WI38 (cell line): ENCODE measurements around the gene LRRC28.

Source experiments
- H3K4me3 ChIP-seq: 2 replicates; pipeline ENCODE4 v1.5.1; 2011; ENCODE audit warnings: low read depth, mild to moderate bottlenecking, control low read depth, low read length
- TF ChIP-seq, protein P1 (sequence below): IDR thresholded peaks from 2 replicates; pipeline ENCODE4 v1.5.1; 2012; ENCODE audit warnings: low read depth, mild to moderate bottlenecking, control low read depth, low read length

LRRC28 gene

DNA sequence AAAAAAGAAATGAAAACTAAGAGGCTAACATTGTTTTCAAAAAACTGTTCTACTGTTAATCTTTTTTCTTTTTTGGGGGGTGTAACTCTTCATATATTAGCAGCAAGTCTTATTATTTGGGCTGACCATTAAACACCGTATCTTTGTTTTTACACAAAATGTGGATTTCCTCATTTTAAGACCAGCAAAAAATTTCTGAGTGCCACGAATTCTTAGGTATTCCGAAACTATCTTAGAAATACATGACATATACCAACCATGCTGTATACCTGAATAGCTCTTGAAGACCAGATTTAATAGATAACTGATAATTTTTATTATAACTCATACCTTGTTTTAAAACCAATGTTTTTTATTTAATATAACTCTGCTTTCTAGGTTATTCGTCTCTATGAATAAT is 1.3 kb upstream of the LRRC28 start:
- peak overlapping the region; percentile 76 for H3K4me3 ChIP-seq
- TF ChIP-seq, protein P1, sequence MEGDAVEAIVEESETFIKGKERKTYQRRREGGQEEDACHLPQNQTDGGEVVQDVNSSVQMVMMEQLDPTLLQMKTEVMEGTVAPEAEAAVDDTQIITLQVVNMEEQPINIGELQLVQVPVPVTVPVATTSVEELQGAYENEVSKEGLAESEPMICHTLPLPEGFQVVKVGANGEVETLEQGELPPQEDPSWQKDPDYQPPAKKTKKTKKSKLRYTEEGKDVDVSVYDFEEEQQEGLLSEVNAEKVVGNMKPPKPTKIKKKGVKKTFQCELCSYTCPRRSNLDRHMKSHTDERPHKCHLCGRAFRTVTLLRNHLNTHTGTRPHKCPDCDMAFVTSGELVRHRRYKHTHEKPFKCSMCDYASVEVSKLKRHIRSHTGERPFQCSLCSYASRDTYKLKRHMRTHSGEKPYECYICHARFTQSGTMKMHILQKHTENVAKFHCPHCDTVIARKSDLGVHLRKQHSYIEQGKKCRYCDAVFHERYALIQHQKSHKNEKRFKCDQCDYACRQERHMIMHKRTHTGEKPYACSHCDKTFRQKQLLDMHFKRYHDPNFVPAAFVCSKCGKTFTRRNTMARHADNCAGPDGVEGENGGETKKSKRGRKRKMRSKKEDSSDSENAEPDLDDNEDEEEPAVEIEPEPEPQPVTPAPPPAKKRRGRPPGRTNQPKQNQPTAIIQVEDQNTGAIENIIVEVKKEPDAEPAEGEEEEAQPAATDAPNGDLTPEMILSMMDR, result no peak

DNA sequence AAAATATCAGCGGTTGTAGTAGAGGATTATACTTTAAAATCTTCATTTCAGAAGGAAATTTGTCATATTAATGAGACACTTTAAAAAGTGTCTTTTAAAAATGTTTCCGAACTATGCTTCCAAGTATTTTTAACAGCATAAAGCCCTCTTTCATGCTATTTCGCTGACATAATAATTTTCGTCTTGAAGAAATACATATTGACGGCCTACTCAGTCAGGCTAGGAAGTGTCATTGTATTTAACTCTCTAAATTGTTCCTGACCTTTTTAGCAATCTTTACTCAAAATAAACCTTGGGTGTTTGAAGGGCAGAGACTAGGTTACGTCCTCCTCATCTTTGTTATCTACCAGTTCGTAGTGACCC is 806 bp upstream of the LRRC28 start:
- TF ChIP-seq, protein P1, result no peak
- H3K4me3 ChIP-seq, result peak overlapping the region; percentile 76

DNA sequence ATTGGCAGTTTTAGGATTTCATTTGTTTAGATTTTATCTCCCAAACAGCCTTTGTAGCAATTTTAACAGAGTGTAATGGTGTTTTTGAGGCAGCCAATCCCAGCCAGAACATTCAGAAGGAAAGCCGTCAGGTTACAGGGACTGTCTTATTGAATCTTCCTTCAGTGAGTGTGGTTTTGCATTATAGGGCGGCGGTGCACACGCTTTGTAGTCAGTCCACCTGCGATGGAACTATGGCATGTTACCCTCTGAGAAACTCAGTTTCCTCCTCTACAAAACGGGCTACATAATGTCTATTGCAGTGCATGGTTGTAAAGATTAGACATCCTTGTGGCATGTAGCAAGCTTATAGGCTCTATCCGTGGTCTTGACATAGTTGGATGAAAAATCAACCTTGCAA is 1.0 kb downstream of the LRRC28 start:
- TF ChIP-seq, protein P1, result no peak
- H3K4me3 ChIP-seq, result peak overlapping the region; percentile 77

DNA sequence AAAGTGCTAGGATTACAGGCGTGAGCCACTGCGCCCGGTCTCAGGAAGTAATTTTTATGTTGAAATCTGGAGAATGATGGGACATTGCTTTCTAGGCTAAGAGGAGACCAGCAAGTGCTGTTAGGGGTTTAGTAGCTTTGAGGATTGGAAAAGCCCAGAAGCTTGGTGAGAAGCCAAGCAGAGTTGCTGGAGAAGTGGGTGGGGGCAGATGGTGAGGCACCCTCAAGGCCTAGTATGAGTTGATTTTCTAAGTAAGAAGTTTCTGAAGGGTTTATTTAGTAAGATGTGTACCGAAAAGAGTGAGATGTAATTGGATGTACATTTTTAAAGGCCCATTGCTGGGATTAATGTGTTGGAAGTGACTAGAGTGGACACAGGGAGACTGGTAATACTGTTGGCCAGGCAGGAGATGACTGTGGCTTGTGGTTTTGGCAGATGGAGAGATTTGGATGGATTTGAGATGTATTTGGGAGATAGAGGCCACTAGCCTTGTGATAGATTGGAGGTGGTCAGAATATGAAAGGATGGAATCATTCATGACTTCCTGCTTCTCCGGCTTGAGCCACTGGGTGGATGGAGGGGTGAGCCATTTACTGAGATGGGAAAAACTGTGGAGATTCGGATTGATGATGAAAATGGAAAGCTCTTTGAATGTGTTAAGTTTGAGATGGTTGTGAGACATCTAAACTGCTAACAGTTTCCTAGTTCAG is 2.3 kb downstream of the LRRC28 start:
- H3K4me3 ChIP-seq, result no peak overlapping the region
- TF ChIP-seq, protein P1, result no peak

DNA sequence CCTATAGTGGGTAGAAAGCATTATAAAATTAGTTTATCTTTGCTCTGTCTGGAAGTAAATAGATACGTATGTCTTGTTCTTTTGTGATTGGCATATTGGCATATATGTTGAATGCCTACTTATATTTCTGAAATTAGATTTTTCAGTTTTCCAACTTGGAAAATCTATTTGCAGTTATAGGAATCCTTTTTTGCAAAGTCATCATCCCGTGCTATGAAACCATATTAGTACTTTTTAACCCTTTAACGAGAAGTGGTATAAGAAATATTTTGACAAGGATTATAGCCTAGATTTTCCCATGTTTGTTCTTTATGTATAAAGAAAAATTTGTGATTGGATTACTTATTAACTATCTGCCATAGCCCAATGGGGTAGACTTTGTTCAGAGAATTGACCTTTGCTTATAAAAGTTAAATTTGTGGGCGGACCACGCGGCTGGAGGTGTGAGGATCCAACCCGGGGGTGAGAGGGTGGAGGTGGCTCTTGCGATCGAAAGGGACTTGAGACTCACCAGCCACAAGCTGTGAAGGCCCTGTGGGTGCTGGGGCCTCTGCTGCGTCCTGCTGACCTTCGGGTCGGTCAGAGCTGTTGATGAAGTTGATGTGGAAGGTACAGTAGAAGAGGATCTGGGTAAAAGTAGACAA is 5.9 kb downstream of the LRRC28 start:
- TF ChIP-seq, protein P1, result no peak

DNA sequence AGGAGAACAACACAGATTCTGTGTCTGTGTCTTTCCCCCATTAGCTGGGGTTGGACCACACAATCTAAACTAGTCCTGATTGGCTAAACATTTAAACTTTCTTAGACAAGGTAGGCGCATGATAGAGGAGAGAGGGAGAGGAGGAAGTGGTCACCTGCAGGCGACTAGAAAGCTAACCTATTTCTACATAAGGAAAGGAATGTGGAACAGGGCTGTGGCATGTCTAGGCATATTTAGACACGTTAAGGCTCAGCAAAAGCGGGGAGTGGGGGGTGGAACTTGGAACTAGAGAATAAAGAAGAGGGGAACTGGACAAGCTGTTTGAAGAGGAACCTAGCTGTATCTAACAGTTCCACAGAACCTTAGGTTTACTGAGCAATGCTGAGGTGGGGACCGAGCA is 12.8 kb downstream of the LRRC28 start:
- TF ChIP-seq, protein P1, result no peak
- no peak overlapping the region for H3K4me3 ChIP-seq

More for the DNA sequence above, 5.9 kb downstream of the LRRC28 start:
- H3K4me3 ChIP-seq, result no peak overlapping the region

DNA sequence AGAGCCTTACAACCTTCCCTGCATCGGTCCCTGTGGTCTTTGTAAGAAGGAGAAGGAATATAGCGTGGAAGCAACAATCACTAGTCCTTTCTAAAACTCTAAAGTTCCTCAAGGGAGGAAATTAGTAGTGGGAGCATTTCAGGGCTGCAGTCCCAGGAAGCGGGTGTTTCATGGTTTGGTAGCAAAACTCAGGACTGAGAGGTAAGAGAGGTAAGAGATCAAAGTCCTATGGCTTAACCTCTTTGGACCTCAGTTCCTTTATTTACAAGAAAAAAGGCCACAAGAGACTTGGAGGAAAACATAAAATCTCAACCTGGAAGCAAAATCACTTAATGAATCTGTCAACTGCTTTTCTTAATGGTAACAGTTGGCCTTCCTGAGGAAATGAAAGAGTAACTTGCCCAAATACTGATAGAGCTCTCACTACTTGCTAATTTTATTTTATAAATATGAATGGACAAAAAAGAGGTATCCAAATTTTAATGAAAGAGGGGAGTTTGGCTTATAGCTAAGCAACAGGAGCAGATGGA is 14.3 kb downstream of the LRRC28 start:
- H3K4me3 ChIP-seq, result no peak overlapping the region
- TF ChIP-seq, protein P1, result no peak
